B cell (primary cell): Measurements from ENCODE around the gene HOXB9. TPM values are rescaled to one million over a fixed set of nuclear protein-coding genes. Genes with fewer than 3 reads are reported as not detected.

Experiments used
- ATAC-seq: fragments of 200-7000 bp; cut with Tn5 transposase; one replicate; pipeline ENCODE4 v1.10.0; 2021; ENCODE audit warnings: low read depth, mild to moderate bottlenecking, moderate number of reproducible peaks, moderate library complexity
- CTCF ChIA-PET: fragments of 350-600 bp; sonication (Branson Sonifier 250); formaldehyde crosslinking; loops from one replicate; lab custom pipeline; 2021; ENCODE audit warnings: antibody characterized with exemption, inconsistent platforms; lab: Charles Lee
- POLR2A ChIA-PET: fragments of 350-600 bp; sonication (Branson Sonifier 250); formaldehyde crosslinking; loops from one replicate; lab custom pipeline; 2021; ENCODE audit warnings: antibody characterized with exemption; lab: Charles Lee
- DNase-seq: peaks from one replicate; pipeline ENCODE4 v3.0.0; 2013
- H2AFZ ChIP-seq: 2 replicates; pipeline ENCODE4 v1.6.1; 2012; ENCODE audit warnings: mild to moderate bottlenecking, low read depth, low read length; ENCODE audit not compliant: insufficient read depth, poor library complexity, severe bottlenecking
- H3K27ac ChIP-seq, 2 donors: 1 replicate in 1 of 2; 2 replicates in 1 of 2; pipeline ENCODE4 v1.5.1; 2012 to 2013; ENCODE audit warnings: low read length in 2 of 2, mild to moderate bottlenecking in 2 of 2, moderate library complexity in 1 of 2
- H3K27me3 ChIP-seq, 4 experiments: fragments of 200-600 bp in 1 of 4; sonication (generic) in 1 of 4; replicated peaks in 1 of 4; 1 replicate in 2 of 4; 2 replicates in 2 of 4; pipeline versions ENCODE4 v1.6.1 to v1.7.0; 2013 to 2016; ENCODE audit warnings: low read length in 3 of 4, mild to moderate bottlenecking in 2 of 4, mixed read lengths in 1 of 4, moderate library complexity in 1 of 4; ENCODE audit not compliant: insufficient read depth in 4 of 4, control insufficient read depth in 3 of 4; ENCODE audit errors: control extremely low read depth in 1 of 4
- H3K36me3 ChIP-seq, 2 experiments: replicated peaks in 1 of 2; 1 replicate in 1 of 2; 2 replicates in 1 of 2; pipeline versions ENCODE4 v1.6.1 to v1.7.1; 2013; ENCODE audit warnings: low read length in 1 of 2; ENCODE audit not compliant: insufficient read depth in 2 of 2, control insufficient read depth in 1 of 2; ENCODE audit errors: control extremely low read depth in 1 of 2, extremely low read depth in 1 of 2
- H3K4me1 ChIP-seq, 2 donors: fragments of 200-600 bp in 1 of 2; sonication (generic) in 1 of 2; 1 replicate in 1 of 2; 2 replicates in 1 of 2; pipeline versions ENCODE4 v1.5.1 to v1.6.1; 2013 to 2017; ENCODE audit warnings: low read length in 2 of 2; ENCODE audit not compliant: control insufficient read depth in 2 of 2, insufficient read depth in 2 of 2
- H3K4me2 ChIP-seq: replicated peaks from 2 replicates; pipeline ENCODE3; 2012; ENCODE audit warnings: mild to moderate bottlenecking, low read depth, low read length; ENCODE audit not compliant: poor library complexity, severe bottlenecking
- H3K4me3 ChIP-seq, 5 experiments: fragments of 200-600 bp in 1 of 5; sonication (generic) in 1 of 5; 1 replicate in 3 of 5; 2 replicates in 2 of 5; pipeline versions ENCODE4 v1.5.1 to v1.7.0; 2011 to 2016; ENCODE audit warnings: low read length in 4 of 5, mild to moderate bottlenecking in 4 of 5, low read depth in 2 of 5, control low read depth in 1 of 5, moderate library complexity in 1 of 5; ENCODE audit not compliant: insufficient read depth in 1 of 5; ENCODE audit errors: control extremely low read depth in 1 of 5, extremely low read depth in 1 of 5
- H3K79me2 ChIP-seq: fragments of 200-600 bp; sonication (generic); one replicate; pipeline ENCODE4 v1.6.0; 2016; ENCODE audit warnings: low read length; ENCODE audit not compliant: control insufficient read depth, insufficient read depth
- H3K9ac ChIP-seq: fragments of 200-600 bp; sonication (generic); 2 replicates; pipeline ENCODE4 v1.6.1; 2017; ENCODE audit warnings: mild to moderate bottlenecking, low read length, moderate library complexity
- H3K9me3 ChIP-seq, 3 donors: one replicate each; pipeline versions ENCODE4 v1.6.1 to v1.7.1; 2013; ENCODE audit warnings: low read length in 2 of 3; ENCODE audit not compliant: control insufficient read depth in 2 of 3, insufficient read depth in 1 of 3; ENCODE audit errors: control extremely low read depth in 1 of 3
- H4K20me1 ChIP-seq: 2 replicates; pipeline ENCODE4 v1.6.0; 2012; ENCODE audit warnings: mild to moderate bottlenecking, low read length; ENCODE audit not compliant: insufficient read depth, control insufficient read depth, poor library complexity, severe bottlenecking
- H3K27ac Mint-ChIP-seq: one replicate; pipeline ENCODE4 v1.8.0; 2021; ENCODE audit warnings: mixed read lengths
- H3K27me3 Mint-ChIP-seq: one replicate; pipeline ENCODE4 v1.8.0; 2021; ENCODE audit warnings: mixed read lengths
- H3K4me1 Mint-ChIP-seq: one replicate; pipeline ENCODE4 v1.8.0; 2021; ENCODE audit warnings: mixed read lengths
- H3K4me3 Mint-ChIP-seq: one replicate; pipeline ENCODE4 v1.8.0; 2021; ENCODE audit warnings: mixed read lengths
- H3K9me3 Mint-ChIP-seq: one replicate; pipeline ENCODE4 v1.8.0; 2022; ENCODE audit warnings: mixed read lengths; ENCODE audit not compliant: insufficient read depth
- EZH2 ChIP-seq: IDR thresholded peaks from 2 replicates; pipeline ENCODE4 v1.6.1; 2012; ENCODE audit warnings: borderline replicate concordance, low read depth, mild to moderate bottlenecking, moderate library complexity, low read length; ENCODE audit not compliant: insufficient read depth, poor library complexity, severe bottlenecking
- WGBS: methylation state at CpG from one replicate; pipeline ENCODE4 v1.1.5; 2013; ENCODE audit warnings: missing lambda C conversion rate; ENCODE audit not compliant: insufficient coverage; 5-methylcytosine and 5-hydroxymethylcytosine counted together
- intact Hi-C: fragments of 100-400 bp; cut with micrococcal nuclease; formaldehyde crosslinking; loops from one replicate; pipeline ENCODE4 v1.10.0; 2022
- polyA plus RNA-seq: library from polyadenylated mRNA; depleted of rRNA; stranded (reverse); fragments of >200 nt; gene quantifications from 2 replicates; pipeline ENCODE4 v1.2.3, GENCODE V29; 2012
- total RNA-seq, 2 donors: library from RNA; stranded (reverse); fragments of 120-200 nt in 1 of 2; gene quantifications; 1 replicate in 1 of 2; 2 replicates in 1 of 2; pipeline versions ENCODE4 v1.2.3 to v1.2.4, GENCODE V29; 2013 to 2022
- TF ChIP-seq, protein P1 (sequence below): fragments of 200-600 bp; IDR thresholded peaks from one replicate; pipeline ENCODE4 v1.8.0; 2022; ENCODE audit warnings: antibody characterized with exemption, mild to moderate bottlenecking

Gene HOXB9
- total and polyA plus RNA-seq, 2 donors (not counting 1 experiment from before 2014, with no cell fraction given) = 0.07 TPM; not detected in 1

GRCh38 chr17:48672340-48672739 lies 46.2 kb upstream of the HOXB9 start:
- intact Hi-C loops = loop anchor here (5.0 kb wide), 1 partner anchor 120 kb away; no protein-coding TSS in a partner anchor
- Histone ChIP-seq H4K20me1 (no peaks in the 10 kb centered on the region), H3K9me3 (no peaks in the 10 kb centered on the region), H3K79me2 (no peaks in the 10 kb centered on the region), H3K9ac (no peak overlapping the region), H3K27me3 (peaks cover 0 to 27% (median 15%) of the 10 kb centered on the region in 4 experiments), H3K4me3 (no peak overlapping the region), H3K27ac (no peak overlapping the region), H2AFZ (no peak overlapping the region), H3K36me3 (no peaks in the 10 kb centered on the region), H3K4me1 (peaks cover 6 to 7% of the 10 kb centered on the region in 2 donors), H3K4me2 (no peak overlapping the region)
- no peaks in the 10 kb centered on the region for H3K9me3 Mint-ChIP-seq
- no peak overlapping the region for H3K4me3 Mint-ChIP-seq
- no peak overlapping the region for H3K27ac Mint-ChIP-seq
- TF ChIP-seq, protein P1, sequence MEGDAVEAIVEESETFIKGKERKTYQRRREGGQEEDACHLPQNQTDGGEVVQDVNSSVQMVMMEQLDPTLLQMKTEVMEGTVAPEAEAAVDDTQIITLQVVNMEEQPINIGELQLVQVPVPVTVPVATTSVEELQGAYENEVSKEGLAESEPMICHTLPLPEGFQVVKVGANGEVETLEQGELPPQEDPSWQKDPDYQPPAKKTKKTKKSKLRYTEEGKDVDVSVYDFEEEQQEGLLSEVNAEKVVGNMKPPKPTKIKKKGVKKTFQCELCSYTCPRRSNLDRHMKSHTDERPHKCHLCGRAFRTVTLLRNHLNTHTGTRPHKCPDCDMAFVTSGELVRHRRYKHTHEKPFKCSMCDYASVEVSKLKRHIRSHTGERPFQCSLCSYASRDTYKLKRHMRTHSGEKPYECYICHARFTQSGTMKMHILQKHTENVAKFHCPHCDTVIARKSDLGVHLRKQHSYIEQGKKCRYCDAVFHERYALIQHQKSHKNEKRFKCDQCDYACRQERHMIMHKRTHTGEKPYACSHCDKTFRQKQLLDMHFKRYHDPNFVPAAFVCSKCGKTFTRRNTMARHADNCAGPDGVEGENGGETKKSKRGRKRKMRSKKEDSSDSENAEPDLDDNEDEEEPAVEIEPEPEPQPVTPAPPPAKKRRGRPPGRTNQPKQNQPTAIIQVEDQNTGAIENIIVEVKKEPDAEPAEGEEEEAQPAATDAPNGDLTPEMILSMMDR = no peak
- TF ChIP-seq EZH2 = no peak
- CTCF ChIA-PET = interaction anchor here (0.6 to 2.1 kb wide), 11 partner anchors 9 to 360 kb away, joined by 3 to 28 read pairs (median 5); no protein-coding TSS in a partner anchor
- POLR2A ChIA-PET = no interaction called here
- ATAC-seq (no peak), DNase-seq (no peak)
- no CpG with 5 or more reads among the region's 2 CpGs for WGBS
- peaks cover 46% of the 10 kb centered on the region for H3K27me3 Mint-ChIP-seq
- peaks cover 3% of the 10 kb centered on the region for H3K4me1 Mint-ChIP-seq

DNA sequence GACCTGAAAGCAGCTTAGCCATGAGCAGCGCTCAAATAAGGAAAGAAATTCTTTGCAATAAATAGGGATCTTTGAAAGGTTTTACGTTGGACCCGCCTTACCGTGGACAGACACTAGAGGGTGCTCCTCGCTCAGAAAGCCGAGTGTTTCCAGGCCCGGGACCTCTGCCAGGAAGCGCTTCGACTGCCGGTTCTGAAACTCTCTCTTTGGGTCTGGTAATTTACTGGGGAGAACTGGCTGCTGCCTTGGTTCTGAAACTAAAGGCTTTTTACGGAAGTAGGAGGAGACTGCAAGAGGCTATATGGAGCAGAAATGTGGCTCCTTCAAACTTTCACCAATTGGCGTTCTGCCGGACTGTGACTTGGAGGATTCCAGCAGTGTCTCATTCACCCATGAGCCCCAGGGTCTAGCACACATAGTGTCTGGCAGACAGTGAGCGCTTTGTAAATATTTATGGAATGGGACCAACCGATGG lies 45.6 kb upstream of the HOXB9 start:
- no peak overlapping the region for H3K27ac Mint-ChIP-seq

More for the DNA sequence above, 45.6 kb upstream of the HOXB9 start:
- ChIA-PET POLR2A (no interaction called here), CTCF (interaction anchor here (0.6 to 2.1 kb wide), 11 partner anchors 8 to 361 kb away, joined by 3 to 28 read pairs (median 5); no protein-coding TSS in a partner anchor)
- Histone ChIP-seq H4K20me1 (no peaks in the 10 kb centered on the region), H3K4me2 (peak overlapping the region; percentile 57), H3K9ac (no peak overlapping the region), H3K4me1 (peaks cover 6 to 7% of the 10 kb centered on the region in 2 donors), H3K4me3 (no peak overlapping the region), H3K9me3 (no peaks in the 10 kb centered on the region), H3K79me2 (no peaks in the 10 kb centered on the region), H2AFZ (peak overlapping the region; percentile 58), H3K27me3 (peaks cover 0 to 28% (median 16%) of the 10 kb centered on the region in 4 experiments), H3K36me3 (no peaks in the 10 kb centered on the region), H3K27ac (no peak overlapping the region)
- Mint-ChIP-seq H3K4me1 (peaks cover 3% of the 10 kb centered on the region), H3K4me3 (peak overlapping the region; percentile 26), H3K9me3 (no peaks in the 10 kb centered on the region), H3K27me3 (peaks cover 46% of the 10 kb centered on the region)
- intact Hi-C loops = loop anchor here (2.0 to 5.0 kb wide), 3 partner anchors 121 to 361 kb away; no protein-coding TSS in a partner anchor
- 5% methylated on average over 12 of the region's 15 CpGs for WGBS
- TF ChIP-seq EZH2 = no peak
- TF ChIP-seq, protein P1 = peak; percentile 87
- ATAC-seq (peak; percentile 64), DNase-seq (peak; percentile 72)
